ENCODE results near the gene ARFRP1.

GRCh38 chr20:63745424-63745805, 37.6 kb upstream of the ARFRP1 start:
- TF ChIP-seq EZH2phosphoT487 (IDR thresholded peaks at IDR 0.05; ENCODE audit: borderline replicate concordance, low read depth, low read length) (no peak), CTCF (conservative IDR thresholded peaks at IDR 0.05; ENCODE audit: low read length) (no peak)
